ENCODE measurements around the gene ALKBH5. TPM values are rescaled to one million over a fixed set of nuclear protein-coding genes. Genes with fewer than 3 reads are reported as not detected.

The ALKBH5 gene
- total and polyA plus RNA-seq, 9 of the 15 experiments (the other 6 are each of a cell fraction or from before 2014, with no cell fraction given) = 11.4 to 70.0 (median 47.4) TPM

- TF ChIP-seq, protein P1, sequence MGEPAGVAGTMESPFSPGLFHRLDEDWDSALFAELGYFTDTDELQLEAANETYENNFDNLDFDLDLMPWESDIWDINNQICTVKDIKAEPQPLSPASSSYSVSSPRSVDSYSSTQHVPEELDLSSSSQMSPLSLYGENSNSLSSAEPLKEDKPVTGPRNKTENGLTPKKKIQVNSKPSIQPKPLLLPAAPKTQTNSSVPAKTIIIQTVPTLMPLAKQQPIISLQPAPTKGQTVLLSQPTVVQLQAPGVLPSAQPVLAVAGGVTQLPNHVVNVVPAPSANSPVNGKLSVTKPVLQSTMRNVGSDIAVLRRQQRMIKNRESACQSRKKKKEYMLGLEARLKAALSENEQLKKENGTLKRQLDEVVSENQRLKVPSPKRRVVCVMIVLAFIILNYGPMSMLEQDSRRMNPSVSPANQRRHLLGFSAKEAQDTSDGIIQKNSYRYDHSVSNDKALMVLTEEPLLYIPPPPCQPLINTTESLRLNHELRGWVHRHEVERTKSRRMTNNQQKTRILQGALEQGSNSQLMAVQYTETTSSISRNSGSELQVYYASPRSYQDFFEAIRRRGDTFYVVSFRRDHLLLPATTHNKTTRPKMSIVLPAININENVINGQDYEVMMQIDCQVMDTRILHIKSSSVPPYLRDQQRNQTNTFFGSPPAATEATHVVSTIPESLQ (CRISPR knock-in tag; IDR thresholded peaks at IDR 0.05) = no peak
- TF ChIP-seq ZNF584 (CRISPR knock-in tag; IDR thresholded peaks at IDR 0.05; ENCODE audit: low read depth) (no peak), ZFX (CRISPR knock-in tag; IDR thresholded peaks at IDR 0.05) (no peak), CREM (IDR thresholded peaks at IDR 0.05; ENCODE audit: low read depth) (no peak), KDM5B (IDR thresholded peaks at IDR 0.05; ENCODE audit: insufficient replicate concordance, low read depth, low read length) (no peak)
- TF ChIP-seq, protein P2, sequence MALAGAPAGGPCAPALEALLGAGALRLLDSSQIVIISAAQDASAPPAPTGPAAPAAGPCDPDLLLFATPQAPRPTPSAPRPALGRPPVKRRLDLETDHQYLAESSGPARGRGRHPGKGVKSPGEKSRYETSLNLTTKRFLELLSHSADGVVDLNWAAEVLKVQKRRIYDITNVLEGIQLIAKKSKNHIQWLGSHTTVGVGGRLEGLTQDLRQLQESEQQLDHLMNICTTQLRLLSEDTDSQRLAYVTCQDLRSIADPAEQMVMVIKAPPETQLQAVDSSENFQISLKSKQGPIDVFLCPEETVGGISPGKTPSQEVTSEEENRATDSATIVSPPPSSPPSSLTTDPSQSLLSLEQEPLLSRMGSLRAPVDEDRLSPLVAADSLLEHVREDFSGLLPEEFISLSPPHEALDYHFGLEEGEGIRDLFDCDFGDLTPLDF (CRISPR knock-in tag; IDR thresholded peaks at IDR 0.05) = no peak
These were observed 27.3 kb upstream of the ALKBH5 start (continued) for GRCh38 chr17:18156171-18156975.

GRCh38 chr17:18156976-18157280 lies 26.7 kb upstream of the ALKBH5 start:
- Histone ChIP-seq H3K36me3 (ENCODE audit: control insufficient read depth, insufficient read depth, low read length) (no peaks in the 10 kb centered on the region), H3K9me3 (replicated peaks; ENCODE audit: control insufficient read depth, insufficient read depth, low read depth, low read length) (no peaks in the 10 kb centered on the region), H3K27me3 (ENCODE audit: control insufficient read depth in 2 of 2, insufficient read depth in 2 of 2, low read length in 2 of 2) (no peaks in the 10 kb centered on the region), H4K20me1 (replicated peaks; ENCODE audit: control insufficient read depth, insufficient read depth, low read length) (no peaks in the 10 kb centered on the region; the same call in 1 of the 2 replicates), H3K79me2 (ENCODE audit: control insufficient read depth, insufficient read depth, low read length) (no peaks in the 10 kb centered on the region), H3K27ac (ENCODE audit: extremely low read depth, low read depth, low read length) (no peak overlapping the region), H3K9me1 (ENCODE audit: control insufficient read depth, insufficient read depth, low read length) (no peaks in the 10 kb centered on the region), H2AFZ (ENCODE audit: low read depth, low read length) (0 out of 2 replicates have a peak overlapping the region, but pooled peaks have one; percentile 31), H3K4me3 (no peak overlapping the region), H3K9ac (ENCODE audit: insufficient read depth in 1 of 2, low read depth in 2 of 2, low read length in 2 of 2) (peak overlapping the region in 1 of 2 experiments; percentile 28; a peak in 1 of 4 replicates), H3K4me1 (replicated peaks in 1 of 2; ENCODE audit: control insufficient read depth in 2 of 2, insufficient read depth in 2 of 2, low read length in 2 of 2) (peaks cover 27 to 52% of the 10 kb centered on the region in 2 experiments; a peak in 4 of 5 replicates), H3K4me2 (ENCODE audit: insufficient read depth, low read length) (no peak overlapping the region)
- intact Hi-C loops (cut with micrococcal nuclease) (no loop called here), in situ Hi-C loops (cut with MboI) (no loop called here)
- ChIA-PET POLR2A (no interaction called here), CTCF (ENCODE audit: low intra/inter-chr PET ratio) (no interaction called here)
- BruUV-seq (replicated peaks) = no TSS peak
- no peak for FAIRE-seq
- no peak for ATAC-seq
- DNase-seq (ENCODE audit: extremely low read depth in 1 of 4, low spot score in 3 of 4) = no peak
- 91% methylated on average over 6 of the region's 10 CpGs for WGBS (ENCODE audit: insufficient coverage, low coverage, missing lambda C conversion rate)
- TF ChIP-seq MCM3 (IDR thresholded peaks at IDR 0.05) (no peak), STAT5A (IDR thresholded peaks at IDR 0.05; ENCODE audit: borderline replicate concordance, low read length) (no peak), ETV1 (tag; conservative IDR thresholded peaks at IDR 0.05; ENCODE audit: low read depth) (no peak), FOS (IDR thresholded peaks at IDR 0.05; ENCODE audit: extremely low read depth, insufficient read length) (no peak), RBM25 (IDR thresholded peaks at IDR 0.05; ENCODE audit: low read depth, low read length, severe bottlenecking) (no peak), MIER1 (IDR thresholded peaks at IDR 0.05; ENCODE audit: low read depth) (no peak), TAF7 (tag; IDR thresholded peaks at IDR 0.05) (no peak), DIDO1 (tag; IDR thresholded peaks at IDR 0.05; ENCODE audit: low read depth) (no peak)
- TF ChIP-seq, protein P3, sequence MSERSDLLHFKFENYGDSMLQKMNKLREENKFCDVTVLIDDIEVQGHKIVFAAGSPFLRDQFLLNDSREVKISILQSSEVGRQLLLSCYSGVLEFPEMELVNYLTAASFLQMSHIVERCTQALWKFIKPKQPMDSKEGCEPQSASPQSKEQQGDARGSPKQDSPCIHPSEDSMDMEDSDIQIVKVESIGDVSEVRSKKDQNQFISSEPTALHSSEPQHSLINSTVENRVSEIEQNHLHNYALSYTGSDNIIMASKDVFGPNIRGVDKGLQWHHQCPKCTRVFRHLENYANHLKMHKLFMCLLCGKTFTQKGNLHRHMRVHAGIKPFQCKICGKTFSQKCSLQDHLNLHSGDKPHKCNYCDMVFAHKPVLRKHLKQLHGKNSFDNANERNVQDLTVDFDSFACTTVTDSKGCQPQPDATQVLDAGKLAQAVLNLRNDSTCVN (CRISPR knock-in tag; IDR thresholded peaks at IDR 0.05) = no peak
- TF ChIP-seq, protein P4, sequence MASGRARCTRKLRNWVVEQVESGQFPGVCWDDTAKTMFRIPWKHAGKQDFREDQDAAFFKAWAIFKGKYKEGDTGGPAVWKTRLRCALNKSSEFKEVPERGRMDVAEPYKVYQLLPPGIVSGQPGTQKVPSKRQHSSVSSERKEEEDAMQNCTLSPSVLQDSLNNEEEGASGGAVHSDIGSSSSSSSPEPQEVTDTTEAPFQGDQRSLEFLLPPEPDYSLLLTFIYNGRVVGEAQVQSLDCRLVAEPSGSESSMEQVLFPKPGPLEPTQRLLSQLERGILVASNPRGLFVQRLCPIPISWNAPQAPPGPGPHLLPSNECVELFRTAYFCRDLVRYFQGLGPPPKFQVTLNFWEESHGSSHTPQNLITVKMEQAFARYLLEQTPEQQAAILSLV (tag; IDR thresholded peaks at IDR 0.05) = no peak
